HEK293 (cell line): Measurements from ENCODE around the gene SLC11A2.

ENCODE experiments used
- CTCF ChIP-seq: fragments of 450-650 bp; formaldehyde crosslinking; IDR thresholded peaks from 2 replicates; pipeline ENCODE4 v1.5.1; 2016; ENCODE audit warnings: missing biosample characterization, missing genetic modification characterization
- PBX3 ChIP-seq: sonication (generic); formaldehyde crosslinking; IDR thresholded peaks from 2 replicates; pipeline ENCODE4 v1.8.1; 2022; ENCODE audit warnings: mild to moderate bottlenecking, moderate library complexity, missing genetic modification reagents
- REST ChIP-seq: fragments of 450-650 bp; formaldehyde crosslinking; IDR thresholded peaks from 2 replicates; pipeline ENCODE4 v1.5.1; 2016; ENCODE audit warnings: missing biosample characterization, missing genetic modification characterization
- YY1 ChIP-seq: fragments of 450-650 bp; formaldehyde crosslinking; IDR thresholded peaks from 2 replicates; pipeline ENCODE4 v1.5.1; 2018; ENCODE audit warnings: missing biosample characterization, missing genetic modification characterization
- ZBTB21 ChIP-seq: fragments of 450-650 bp; formaldehyde crosslinking; IDR thresholded peaks from 2 replicates; pipeline ENCODE4 v1.5.1; 2017; ENCODE audit warnings: missing biosample characterization, missing genetic modification characterization
- ZBTB49 ChIP-seq: fragments of 450-650 bp; formaldehyde crosslinking; IDR thresholded peaks from 2 replicates; pipeline ENCODE4 v1.5.1; 2016; ENCODE audit warnings: missing biosample characterization, missing genetic modification characterization, low read depth
- ZFP37 ChIP-seq: fragments of 450-650 bp; formaldehyde crosslinking; IDR thresholded peaks from 2 replicates; pipeline ENCODE4 v1.5.1; 2016; ENCODE audit warnings: missing biosample characterization, missing genetic modification characterization
- ZNF274 ChIP-seq, 2 experiments: fragments of 200-500 bp in 1 of 2; fragments of 450-650 bp in 1 of 2; sonication (Bioruptor generic) in 1 of 2; formaldehyde crosslinking in 1 of 2; IDR thresholded peaks; 2 replicates each; pipeline versions ENCODE4 v1.5.1 to v1.6.1; 2014 to 2016; ENCODE audit warnings: borderline replicate concordance in 1 of 2, inconsistent platforms in 1 of 2, low read length in 1 of 2, missing biosample characterization in 1 of 2, missing genetic modification characterization in 1 of 2
- ZNF398 ChIP-seq: fragments of 450-650 bp; formaldehyde crosslinking; IDR thresholded peaks from 2 replicates; pipeline ENCODE4 v1.5.1; 2017; ENCODE audit warnings: missing biosample characterization, missing genetic modification characterization
- ZNF558 ChIP-seq: fragments of 450-650 bp; formaldehyde crosslinking; IDR thresholded peaks from 2 replicates; pipeline ENCODE4 v1.5.1; 2016; ENCODE audit warnings: missing biosample characterization, missing genetic modification characterization
- ZNF660 ChIP-seq: fragments of 450-650 bp; IDR thresholded peaks from 2 replicates; pipeline ENCODE4 v1.5.1; 2018; ENCODE audit warnings: missing biosample characterization, mild to moderate bottlenecking, missing genetic modification characterization
- ZNF747 ChIP-seq: fragments of 450-650 bp; formaldehyde crosslinking; IDR thresholded peaks from 2 replicates; pipeline ENCODE4 v1.5.1; 2016; ENCODE audit warnings: missing biosample characterization, missing genetic modification characterization
- ZNF792 ChIP-seq: fragments of 450-650 bp; formaldehyde crosslinking; IDR thresholded peaks from 2 replicates; pipeline ENCODE4 v1.5.1; 2016; ENCODE audit warnings: missing biosample characterization, missing genetic modification characterization

GRCh38 chr12:51033048-51033447, 6.9 kb upstream of the SLC11A2 start:
- no peak for TF ChIP-seq CTCF (tag by site-specific recombination)
- TF ChIP-seq ZNF747 (tag by site-specific recombination) = no peak
- TF ChIP-seq REST = no peak
- no peak for TF ChIP-seq ZNF274 (IDR thresholded peaks at IDR 0.05; ENCODE audit: low read length)
- no peak for TF ChIP-seq ZNF274 (tag by site-specific recombination; IDR thresholded peaks at IDR 0.05; ENCODE audit: borderline replicate concordance)
- no peak for TF ChIP-seq ZBTB49
- no peak for TF ChIP-seq ZNF792 (tag by site-specific recombination)
- TF ChIP-seq YY1 = no peak
- no peak for TF ChIP-seq ZNF558
- no peak for TF ChIP-seq ZNF398 (tag by site-specific recombination)
- no peak for TF ChIP-seq ZFP37
- no peak for TF ChIP-seq PBX3 (CRISPR knock-in tag)
- no peak for TF ChIP-seq ZNF660
- no peak for TF ChIP-seq ZBTB21 (tag by site-specific recombination)
